HEK293 (cell line): ENCODE measurements around the gene MAZ.

ENCODE experiments used
- CTCF ChIP-seq: fragments of 450-650 bp; formaldehyde crosslinking; IDR thresholded peaks from 2 replicates; pipeline ENCODE4 v1.5.1; 2016; ENCODE audit warnings: missing biosample characterization, missing genetic modification characterization
- SP2 ChIP-seq: fragments of 450-650 bp; formaldehyde crosslinking; IDR thresholded peaks from 2 replicates; pipeline ENCODE4 v1.5.1; 2016; ENCODE audit warnings: missing biosample characterization, missing genetic modification characterization
- ZBTB1 ChIP-seq: fragments of 450-650 bp; formaldehyde crosslinking; IDR thresholded peaks from 2 replicates; pipeline ENCODE4 v1.5.1; 2016; ENCODE audit warnings: missing biosample characterization, missing genetic modification characterization
- ZBTB48 ChIP-seq: fragments of 450-650 bp; formaldehyde crosslinking; IDR thresholded peaks from 2 replicates; pipeline ENCODE4 v1.5.1; 2016; ENCODE audit warnings: missing biosample characterization, missing genetic modification characterization
- ZNF148 ChIP-seq: fragments of 450-650 bp; formaldehyde crosslinking; IDR thresholded peaks from 2 replicates; pipeline ENCODE4 v1.5.0; 2017; ENCODE audit warnings: missing biosample characterization, missing genetic modification characterization, borderline replicate concordance
- ZNF274 ChIP-seq, 2 experiments: fragments of 200-500 bp in 1 of 2; fragments of 450-650 bp in 1 of 2; sonication (Bioruptor generic) in 1 of 2; formaldehyde crosslinking in 1 of 2; IDR thresholded peaks; 2 replicates each; pipeline versions ENCODE4 v1.5.1 to v1.6.1; 2014 to 2016; ENCODE audit warnings: borderline replicate concordance in 1 of 2, inconsistent platforms in 1 of 2, low read length in 1 of 2, missing biosample characterization in 1 of 2, missing genetic modification characterization in 1 of 2
- ZNF362 ChIP-seq: fragments of 450-650 bp; formaldehyde crosslinking; IDR thresholded peaks from 2 replicates; pipeline ENCODE4 v1.5.1; 2016; ENCODE audit warnings: missing biosample characterization, missing genetic modification characterization
- ZNF571 ChIP-seq: fragments of 450-650 bp; formaldehyde crosslinking; IDR thresholded peaks from 2 replicates; pipeline ENCODE4 v1.5.0; 2017; ENCODE audit warnings: missing biosample characterization, missing genetic modification characterization
- ZNF626 ChIP-seq: fragments of 450-650 bp; sonication (Bioruptor Pico); formaldehyde crosslinking; IDR thresholded peaks from 2 replicates; pipeline ENCODE4 v1.5.1; 2018; ENCODE audit warnings: missing biosample characterization, missing genetic modification characterization, inconsistent platforms
- ZSCAN5A ChIP-seq: fragments of 450-650 bp; formaldehyde crosslinking; IDR thresholded peaks from 2 replicates; pipeline ENCODE4 v1.5.1; 2016; ENCODE audit warnings: missing biosample characterization, missing genetic modification characterization

- TF ChIP-seq ZSCAN5A (tag by site-specific recombination) (no peak), CTCF (no peak), ZBTB1 (tag by site-specific recombination) (no peak), ZNF148 (tag by site-specific recombination) (no peak), ZNF362 (tag by site-specific recombination) (no peak), ZNF274 (IDR thresholded peaks at IDR 0.05; ENCODE audit: low read length) (no peak), ZNF274 (tag by site-specific recombination; IDR thresholded peaks at IDR 0.05; ENCODE audit: borderline replicate concordance) (no peak), SP2 (tag by site-specific recombination) (no peak), ZBTB48 (tag by site-specific recombination) (no peak), ZNF571 (tag by site-specific recombination) (no peak), ZNF626 (tag by site-specific recombination) (no peak)
Observed at GRCh38 chr16:29812754-29813643, 6.7 kb downstream of the MAZ start.
